ENCODE data around the gene CALML6. TPM values are rescaled to one million over a fixed set of nuclear protein-coding genes. Genes with fewer than 3 reads are reported as not detected.

The CALML6 gene
- total and polyA plus RNA-seq, 2 of the 8 experiments (the other 6 are each of a cell fraction or from before 2014, with no cell fraction given) = 0.54 to 1.3 TPM

- no peak for FAIRE-seq
Measured at GRCh38 chr1:1918901-1919303, 3.8 kb downstream of the CALML6 start, which contains the start of gene TMEM52. TSS of gene TMEM52 (minus strand) at chr1:1919279. CDS start at chr1:1919265, 14 bp downstream.

More at GRCh38 chr1:1918901-1919303, 3.8 kb downstream of the CALML6 start, which contains the start of gene TMEM52:
- Histone ChIP-seq H3K27me3 (replicated peaks in 1 of 4; ENCODE audit: control insufficient read depth in 3 of 4, extremely low read depth in 1 of 4, insufficient read depth in 3 of 4, low read length in 3 of 4) (peaks cover 0 to 2% (median under 1%) of the 10 kb centered on the region in 4 experiments; a peak in 2 of 7 replicates), H3K4ac (replicated peaks; ENCODE audit: insufficient read length, low read depth, low read length) (no peak within 1 kb of the TSS), H3K79me2 (ENCODE audit: control insufficient read depth in 1 of 2, insufficient read depth in 2 of 2, low read length in 2 of 2) (no peaks in the 10 kb centered on the region), H2BK5ac (ENCODE audit: low read depth, low read length) (peak within 1 kb of the TSS; percentile 75; the same call in 1 of the 2 replicates), H3K56ac (replicated peaks; ENCODE audit: insufficient read length, low read depth, low read length) (peak within 1 kb of the TSS; percentile 64), H2BK15ac (ENCODE audit: low read length) (peak within 1 kb of the TSS; percentile 99), H3K9ac (replicated peaks in 1 of 4; ENCODE audit: extremely low read depth in 1 of 4, low read depth in 3 of 4, low read length in 3 of 4) (peak within 1 kb of the TSS in 3 of 4 experiments; percentile 51 to 59 (median 55); a peak in 6 of 7 replicates), H4K91ac (replicated peaks; ENCODE audit: insufficient read length, low read length) (peak within 1 kb of the TSS; percentile 67), H3K79me1 (ENCODE audit: low read depth, low read length) (no peaks in the 10 kb centered on the region), H2AK5ac (ENCODE audit: low read depth, low read length) (peak within 1 kb of the TSS; percentile 94), H2BK12ac (ENCODE audit: low read depth, low read length) (peak within 1 kb of the TSS; percentile 90; the same call in 1 of the 2 replicates), H3K14ac (ENCODE audit: insufficient read length) (no peak within 1 kb of the TSS), H2BK20ac (ENCODE audit: low read length) (no peak within 1 kb of the TSS), H3K36me3 (ENCODE audit: control insufficient read depth in 2 of 4, insufficient read depth in 4 of 4, low read length in 3 of 4) (no peaks in the 10 kb centered on the region), H4K20me1 (replicated peaks in 1 of 2; ENCODE audit: control insufficient read depth in 1 of 2, insufficient read depth in 2 of 2, low read length in 2 of 2) (no peaks in the 10 kb centered on the region), H3K18ac (ENCODE audit: extremely low read depth, low read length) (peak within 1 kb of the TSS; percentile 95), H3K4me2 (ENCODE audit: insufficient read depth in 1 of 2, low read depth in 2 of 2, low read length in 2 of 2) (peak within 1 kb of the TSS; percentile 76 to 82), H3K4me1 (replicated peaks in 1 of 4; ENCODE audit: control insufficient read depth in 3 of 4, insufficient read depth in 4 of 4, low read length in 3 of 4) (peaks cover 0 to 19% (median 12%) of the 10 kb centered on the region in 4 experiments; a peak in 6 of 7 replicates), H4K8ac (ENCODE audit: extremely low read depth, insufficient read depth, low read length) (peak within 1 kb of the TSS; percentile 77), H3K9me3 (ENCODE audit: insufficient read depth in 2 of 2, low read depth in 1 of 2, low read length in 1 of 2) (no peaks in the 10 kb centered on the region), H2AFZ (ENCODE audit: low read length) (peak within 1 kb of the TSS; percentile 2; the same call in 1 of the 2 replicates), H3K23ac (ENCODE audit: insufficient read length) (no peak within 1 kb of the TSS), H3K23me2 (ENCODE audit: low read depth, low read length) (peaks cover 4% of the 10 kb centered on the region; the same call in 1 of the 2 replicates), H4K5ac (ENCODE audit: insufficient read length, low read depth, low read length) (peak within 1 kb of the TSS; percentile 51), H2BK120ac (replicated peaks; ENCODE audit: low read depth, low read length) (no peak within 1 kb of the TSS), H3K4me3 (ENCODE audit: extremely low read depth in 1 of 4, insufficient read depth in 2 of 4, low read depth in 3 of 4, low read length in 4 of 4) (peak within 1 kb of the TSS; percentile 40 to 68 (median 50)), H3K27ac (ENCODE audit: low read depth, low read length) (peak within 1 kb of the TSS; percentile 11; the same call in 1 of the 2 replicates)
- TF ChIP-seq TAF1 (IDR thresholded peaks at IDR 0.05; ENCODE audit: low read depth, low read length) (peak; percentile 77), POLR2A (IDR thresholded peaks at IDR 0.05; ENCODE audit: control extremely low read depth in 1 of 2, low read depth in 2 of 2, low read length in 2 of 2) (peak in 1 of 2 experiments; percentile 84; a peak in 2 of 3 replicates), TBP (IDR thresholded peaks at IDR 0.05; ENCODE audit: low read depth, low read length) (peak; percentile 74), SIN3A (conservative IDR thresholded peaks at IDR 0.05 in 1 of 2, IDR thresholded peaks at IDR 0.05 in 1 of 2; ENCODE audit: low read depth in 1 of 2, low read length in 2 of 2) (0 out of 4 replicates have a peak, but pooled peaks have one; percentile 19 to 52), PHF8 (conservative IDR thresholded peaks at IDR 0.05; ENCODE audit: low read depth, low read length) (peak; percentile 84), CEBPB (IDR thresholded peaks at IDR 0.05; ENCODE audit: low read depth, low read length) (no peak), TCF12 (IDR thresholded peaks at IDR 0.05; ENCODE audit: low read depth, low read length) (no peak), KDM4A (IDR thresholded peaks at IDR 0.05; ENCODE audit: low read depth, low read length, severe bottlenecking) (peak; percentile 92), E2F6 (IDR thresholded peaks at IDR 0.05) (peak; percentile 12), POU5F1 (IDR thresholded peaks at IDR 0.05; ENCODE audit: low read depth, low read length) (no peak), RBBP5 (IDR thresholded peaks at IDR 0.05; ENCODE audit: borderline replicate concordance, low read depth, low read length) (peak; percentile 48; the same call in 1 of the 2 replicates)
- TF ChIP-seq, protein P1, sequence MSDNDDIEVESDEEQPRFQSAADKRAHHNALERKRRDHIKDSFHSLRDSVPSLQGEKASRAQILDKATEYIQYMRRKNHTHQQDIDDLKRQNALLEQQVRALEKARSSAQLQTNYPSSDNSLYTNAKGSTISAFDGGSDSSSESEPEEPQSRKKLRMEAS (IDR thresholded peaks at IDR 0.05) = peak; percentile 76; the same call in 1 of the 2 replicates
- no peak for DNase-seq (ENCODE audit: low read depth in 1 of 2, low spot score in 2 of 2)
- 1% methylated on average over 18 of the region's 44 CpGs; no CpG with 5 or more reads in 1 of the 2 experiments for WGBS, 2 experiments (ENCODE audit: extremely low coverage in 1 of 2, insufficient coverage in 1 of 2, insufficient read length in 1 of 2, insufficient replicate concordance in 2 of 2, low coverage in 1 of 2, low lambda C conversion rate in 2 of 2, missing lambda C conversion rate in 1 of 2)
- ChIA-PET CTCF (ENCODE audit: partially characterized antibody) (interaction anchor here (0.6 to 1.8 kb wide), 3 partner anchors 10 to 79 kb away, joined by 3 to 6 read pairs (median 4); no protein-coding TSS in a partner anchor), POLR2A (ENCODE audit: partially characterized antibody) (interaction anchor here (0.8 to 2.6 kb wide), 3 partner anchors 9 to 137 kb away, joined by 3 to 14 read pairs (median 3); no protein-coding TSS in a partner anchor)
